Stimulated activated CD4-positive, alpha-beta T cell treated with anti-CD3 and anti-CD28 coated beads, TNF-alpha, amount 100 ng/mL, for 4 hours (primary cell): ENCODE measurements around the gene ROBO2.

Source experiments
- DNase-seq, 3 experiments: peaks; one replicate each; pipeline ENCODE4 v3.0.0-alpha.2; 2020; ENCODE audit warnings: low read depth in 3 of 3

ROBO2 gene

GRCh38 chr3:77190374-77190773, 150.5 kb downstream of the ROBO2 start:
- no peak for DNase-seq

GRCh38 chr3:77191014-77191413, 151.1 kb downstream of the ROBO2 start:
- no peak for DNase-seq

GRCh38 chr3:77191640-77192039, 151.7 kb downstream of the ROBO2 start:
- DNase-seq, result no peak

- DNase-seq, result no peak
These were observed 156.1 kb downstream of the ROBO2 start for GRCh38 chr3:77195766-77196545.

- no peak for DNase-seq
These were observed 157.5 kb downstream of the ROBO2 start for GRCh38 chr3:77197408-77197807.

GRCh38 chr3:77203851-77204250, 164.0 kb downstream of the ROBO2 start:
- DNase-seq, result no peak

GRCh38 chr3:77204788-77205187, 164.9 kb downstream of the ROBO2 start:
- no peak for DNase-seq

GRCh38 chr3:77207753-77208152, 167.9 kb downstream of the ROBO2 start:
- no peak for DNase-seq

- no peak for DNase-seq
These were observed 182.8 kb downstream of the ROBO2 start for GRCh38 chr3:77222701-77223100.

GRCh38 chr3:77227567-77227966, 187.7 kb downstream of the ROBO2 start:
- DNase-seq, result no peak

- DNase-seq, result no peak
These were observed 192.7 kb downstream of the ROBO2 start for GRCh38 chr3:77232557-77232956.

- no peak for DNase-seq
These were observed 194.1 kb downstream of the ROBO2 start for GRCh38 chr3:77234004-77234403.

GRCh38 chr3:77236118-77236517, 196.2 kb downstream of the ROBO2 start:
- no peak for DNase-seq

GRCh38 chr3:77240072-77240650, 200.3 kb downstream of the ROBO2 start:
- no peak for DNase-seq

GRCh38 chr3:77242371-77242770, 202.5 kb downstream of the ROBO2 start:
- DNase-seq, result no peak

- no peak for DNase-seq
These were observed 205.1 kb downstream of the ROBO2 start for GRCh38 chr3:77244981-77245380.

- no peak for DNase-seq
These were observed 207.2 kb downstream of the ROBO2 start for GRCh38 chr3:77247061-77247460.

GRCh38 chr3:77247817-77248216, 207.9 kb downstream of the ROBO2 start:
- no peak for DNase-seq

GRCh38 chr3:77248420-77248819, 208.5 kb downstream of the ROBO2 start:
- DNase-seq, result no peak

GRCh38 chr3:77251136-77251535, 211.2 kb downstream of the ROBO2 start:
- no peak for DNase-seq

GRCh38 chr3:77254967-77255831, 215.3 kb downstream of the ROBO2 start:
- no peak for DNase-seq
